GM12878 (cell line): ENCODE results near the gene UBE3D. TPM values are rescaled to one million over a fixed set of nuclear protein-coding genes. Genes with fewer than 3 reads are reported as not detected.

ENCODE experiments used
- ATAC-seq: fragments of 200-7000 bp; cut with Tn5 transposase; 3 replicates; pipeline ENCODE4 v1.9.1; 2020; ENCODE audit warnings: mild to moderate bottlenecking, moderate library complexity
- BruUV-seq: library from RNA; stranded (reverse); fragments of 400-500 nt; replicated peaks from 2 replicates; lab custom pipeline; 2021; lab: Mats Ljungman, UMichigan
- CTCF ChIA-PET: fragments of 300-600 bp; sonication (Branson Sonifier 250); formaldehyde crosslinking; extraction: SDS; loops from one replicate; lab custom pipeline; 2021; ENCODE audit warnings: inconsistent platforms; lab: Yijun Ruan, JAX
- POLR2A ChIA-PET: fragments of 350-600 bp; formaldehyde crosslinking; extraction: SDS; loops from one replicate; lab custom pipeline; 2021; ENCODE audit warnings: inconsistent platforms; lab: Charles Lee
- RAD21 ChIA-PET: fragments of 300-600 bp; sonication (Branson Sonifier 250); formaldehyde crosslinking; loops from one replicate; lab custom pipeline; 2023; ENCODE audit warnings: antibody characterized with exemption; ENCODE audit not compliant: unreplicated experiment; lab: Charles Lee
- SMC1A ChIA-PET: fragments of 300-600 bp; sonication (Branson Sonifier 250); formaldehyde crosslinking; loops from one replicate; lab custom pipeline; 2023; ENCODE audit not compliant: unreplicated experiment, uncharacterized antibody; lab: Charles Lee
- DNase-seq: peaks from one replicate; pipeline ENCODE4 v3.0.0-alpha.2; 2011; ENCODE audit warnings: low read depth, low spot score
- FAIRE-seq: peaks from 3 replicates; lab custom pipeline; 2011; peaks lifted over from hg19 to GRCh38; lab: Jason Lieb, UNC
- H2AFZ ChIP-seq: 2 replicates; pipeline ENCODE4 v1.6.0; 2011; ENCODE audit warnings: low read depth, low read length, control low read depth; ENCODE audit not compliant: control insufficient read depth
- H3K27ac ChIP-seq: 2 replicates; pipeline ENCODE4 v1.5.1; 2011; ENCODE audit warnings: control low read depth; ENCODE audit not compliant: control insufficient read depth, insufficient read depth
- H3K27me3 ChIP-seq, 2 experiments: replicated peaks in 1 of 2; 2 replicates each; pipeline versions ENCODE4 v1.6.0 to v1.6.1; 2011; ENCODE audit warnings: low read length in 1 of 2; ENCODE audit not compliant: control insufficient read depth in 2 of 2, insufficient read depth in 2 of 2
- H3K36me3 ChIP-seq, 2 experiments: 2 replicates each; pipeline ENCODE4 v1.5.1; 2011; ENCODE audit warnings: low read length in 1 of 2; ENCODE audit not compliant: control insufficient read depth in 2 of 2, insufficient read depth in 2 of 2
- H3K4me1 ChIP-seq: 2 replicates; pipeline ENCODE4 v1.6.1; 2011; ENCODE audit warnings: mild to moderate bottlenecking, low read length, moderate library complexity, mixed read lengths; ENCODE audit not compliant: control insufficient read depth, insufficient read depth
- H3K4me2 ChIP-seq: 2 replicates; pipeline ENCODE4 v1.6.0; 2011; ENCODE audit warnings: control low read depth; ENCODE audit not compliant: control insufficient read depth, insufficient read depth
- H3K4me3 ChIP-seq: fragments of 200-600 bp; sonication (generic); 2 replicates; pipeline ENCODE4 v1.5.1; 2016
- H3K79me2 ChIP-seq: 2 replicates; pipeline ENCODE4 v1.6.0; 2011; ENCODE audit warnings: low read length; ENCODE audit not compliant: control insufficient read depth, insufficient read depth
- H3K9ac ChIP-seq: 2 replicates; pipeline ENCODE4 v1.8.0; 2011; ENCODE audit warnings: low read length, control low read depth, mixed read lengths; ENCODE audit not compliant: control insufficient read depth, insufficient read depth
- H3K9me3 ChIP-seq: replicated peaks from 3 replicates; pipeline ENCODE4 v1.5.1; 2011; ENCODE audit warnings: mild to moderate bottlenecking, low read length; ENCODE audit not compliant: control insufficient read depth, insufficient read depth
- H4K20me1 ChIP-seq: 2 replicates; pipeline ENCODE4 v1.6.0; 2011; ENCODE audit not compliant: control insufficient read depth, insufficient read depth
- EED ChIP-seq: sonication (generic); IDR thresholded peaks from 2 replicates; pipeline ENCODE4 v1.6.1; 2016; ENCODE audit warnings: antibody characterized with exemption, low read depth
- ESRRA ChIP-seq: IDR thresholded peaks from 2 replicates; pipeline ENCODE4 v1.6.1; 2012; ENCODE audit warnings: mild to moderate bottlenecking, low read length, improper control_type of control experiment
- HCFC1 ChIP-seq: fragments of 150-350 bp; IDR thresholded peaks from 2 replicates; pipeline ENCODE4 v1.6.1; 2014; ENCODE audit warnings: low read length
- IRF4 ChIP-seq: IDR thresholded peaks from 2 replicates; pipeline ENCODE4 v1.6.1; 2011; ENCODE audit warnings: low read depth, low read length
- MEF2B ChIP-seq: fragments of 450-650 bp; IDR thresholded peaks from 2 replicates; pipeline ENCODE4 v1.6.1; 2018; ENCODE audit warnings: mild to moderate bottlenecking, moderate library complexity; ENCODE audit not compliant: partially characterized antibody, poor library complexity, severe bottlenecking
- NBN ChIP-seq: fragments of 450-650 bp; IDR thresholded peaks from 2 replicates; pipeline ENCODE4 v1.6.1; 2016
- PAX5 ChIP-seq: IDR thresholded peaks from 2 replicates; pipeline ENCODE4 v1.6.1; 2011; ENCODE audit warnings: low read depth, low read length, borderline replicate concordance
- POLR2AphosphoS2 ChIP-seq: IDR thresholded peaks from 2 replicates; pipeline ENCODE4 v1.6.1; 2011; ENCODE audit warnings: low read depth, mild to moderate bottlenecking, low read length, improper control_type of control experiment, moderate library complexity
- RAD21 ChIP-seq: IDR thresholded peaks from 2 replicates; pipeline ENCODE4 v1.6.1; 2011; ENCODE audit warnings: mild to moderate bottlenecking, low read depth, low read length, moderate library complexity; ENCODE audit not compliant: insufficient read depth
- SMC3 ChIP-seq: IDR thresholded peaks from 2 replicates; pipeline ENCODE4 v1.6.1; 2011; ENCODE audit warnings: low read length, improper control_type of control experiment, borderline replicate concordance
- ZBED1 ChIP-seq: IDR thresholded peaks from 2 replicates; pipeline ENCODE4 v1.6.1; 2016; ENCODE audit warnings: borderline replicate concordance
- ZNF207 ChIP-seq: fragments of 450-650 bp; IDR thresholded peaks from 2 replicates; pipeline ENCODE4 v1.6.1; 2014; ENCODE audit warnings: antibody characterized with exemption, mild to moderate bottlenecking, borderline replicate concordance
- ZNF384 ChIP-seq: IDR thresholded peaks from 2 replicates; pipeline ENCODE4 v1.6.1; 2012; ENCODE audit warnings: low read depth, mild to moderate bottlenecking, low read length, improper control_type of control experiment, borderline replicate concordance
- WGBS: methylation state at CpG from one replicate; pipeline ENCODE4 v1.1.6; 2016; ENCODE audit warnings: low lambda C conversion rate; ENCODE audit not compliant: insufficient replicate concordance, insufficient coverage; ENCODE audit errors: missing lambda C conversion rate; 5-methylcytosine and 5-hydroxymethylcytosine counted together
- in situ Hi-C: fragments of 300-500 bp; cut with MboI; formaldehyde crosslinking; loops from 9 replicates; pipeline ENCODE4 v1.14.3; 2018; ENCODE audit warnings: mixed read lengths
- intact Hi-C: fragments of 100-400 bp; cut with micrococcal nuclease; formaldehyde crosslinking; loops from one replicate; pipeline ENCODE4 v1.14.2; 2022; ENCODE audit not compliant: unreplicated experiment
- polyA plus RNA-seq, 11 experiments: library from polyadenylated mRNA; depleted of rRNA in 4 of 11; unstranded in 6 of 11; stranded (reverse) in 5 of 11; fragments of >200 nt; fragmentation: Nextera tagmentation in 4 of 11; fragmentation: Illumina TruSeq in 1 of 11; extraction: Ambion mirVana in 4 of 11; extraction: Trizol in 1 of 11; gene quantifications; 1 replicate in 1 of 11; 2 replicates in 10 of 11; pipeline versions ENCODE4 v1.2.1 to v1.2.3, GENCODE V29; 2011 to 2016; ENCODE audit warnings: inconsistent platforms in 2 of 11, missing spikeins in 2 of 11, low read depth in 1 of 11
- total RNA-seq, 4 experiments: library from RNA; depleted of rRNA in 3 of 4; stranded (reverse); fragments of >200 nt in 3 of 4; fragmentation: Illumina TruSeq in 1 of 4; extraction: Trizol in 1 of 4; gene quantifications; 2 replicates each; pipeline versions ENCODE4 v1.2.1 to v1.2.3, GENCODE V29; 2013 to 2021
- TF ChIP-seq, protein P1 (sequence below): fragments of 450-650 bp; IDR thresholded peaks from 2 replicates; pipeline ENCODE4 v1.6.1; 2017; ENCODE audit warnings: low read depth, mild to moderate bottlenecking, moderate library complexity
- TF ChIP-seq, protein P2 (sequence below): IDR thresholded peaks from 2 replicates; pipeline ENCODE4 v1.6.1; 2011; ENCODE audit warnings: borderline replicate concordance, low read depth, mild to moderate bottlenecking, moderate library complexity, mixed read lengths, low read length; ENCODE audit not compliant: insufficient read depth; ENCODE audit errors: extremely low read length
- TF ChIP-seq, protein P3 (sequence below), 3 experiments: IDR thresholded peaks in 2 of 3; conservative IDR thresholded peaks in 1 of 3; 2 replicates each; pipeline ENCODE4 v1.5.1; 2011; ENCODE audit warnings: low read depth in 3 of 3, low read length in 3 of 3, mild to moderate bottlenecking in 3 of 3, control low read depth in 2 of 3, moderate library complexity in 2 of 3, inconsistent platforms in 1 of 3, mixed read lengths in 1 of 3; ENCODE audit not compliant: control insufficient read depth in 2 of 3, insufficient read depth in 1 of 3; ENCODE audit errors: extremely low read depth in 1 of 3
- TF ChIP-seq, protein P4 (sequence below): fragments of 450-650 bp; conservative IDR thresholded peaks from 2 replicates; pipeline ENCODE4 v1.6.1; 2017; ENCODE audit warnings: mild to moderate bottlenecking, moderate library complexity

Gene UBE3D
- total and polyA plus RNA-seq, 10 of the 15 experiments (the other 5 are each of a cell fraction or from before 2014, with no cell fraction given) = 4.3 to 9.0 (median 7.5) TPM

DNA sequence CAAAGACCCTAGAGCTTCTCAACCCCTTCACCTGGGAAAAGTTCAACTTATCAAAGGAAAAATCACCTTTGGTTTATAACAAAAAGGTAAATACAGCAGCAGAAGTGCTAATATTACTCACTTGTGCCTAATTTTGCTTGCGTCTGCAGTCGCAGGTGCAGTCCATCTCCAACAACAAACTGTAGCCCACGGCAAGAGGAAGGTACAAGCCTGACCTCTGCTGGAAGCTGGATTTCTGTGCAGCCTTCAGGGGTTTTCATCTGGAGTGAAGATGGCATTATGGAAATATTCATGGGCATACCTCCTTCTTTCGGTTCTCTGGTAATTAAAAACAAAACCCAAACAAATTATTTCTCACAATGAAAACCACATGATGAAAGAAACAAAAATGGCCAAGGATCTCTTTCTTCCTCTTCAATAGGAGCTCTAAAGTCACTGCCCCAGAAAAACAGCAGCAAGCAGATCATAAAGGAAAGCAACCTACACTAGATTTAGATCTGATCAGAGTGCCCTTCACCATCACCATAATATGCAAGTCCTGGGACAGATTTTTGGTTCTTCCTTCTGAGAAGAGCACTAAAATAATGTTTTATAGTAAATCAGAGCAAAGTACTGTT, 7.8 kb downstream of the UBE3D start:
- no TSS peak for BruUV-seq
- ChIA-PET POLR2A (interaction anchor here (0.5 kb wide), 1 partner anchor 31 kb away, joined by 4 read pairs; no protein-coding TSS in a partner anchor), CTCF (interaction anchor here (0.6 to 6.8 kb wide), 21 partner anchors 8 to 1017 kb away, joined by 3 to 98 read pairs (median 4); partner anchors contain the start of genes DOP1A and UBE3D), SMC1A (interaction anchor here (0.6 to 7.6 kb wide), 13 partner anchors 9 to 866 kb away, joined by 3 to 41 read pairs (median 3); partner anchors contain the start of genes DOP1A, PRSS35 and UBE3D), RAD21 (interaction anchor here (0.7 to 5.7 kb wide), 8 partner anchors 8 to 787 kb away, joined by 3 to 33 read pairs (median 4); partner anchors contain the start of genes DOP1A and UBE3D)
- H3K9me3 ChIP-seq = no peaks in the 10 kb centered on the region
- H3K36me3 ChIP-seq = peaks cover 1 to 5% of the 10 kb centered on the region in 2 experiments; a peak in 2 of 4 replicates
- H3K4me3 ChIP-seq = no peak overlapping the region
- H3K27ac ChIP-seq = no peak overlapping the region
- no peaks in the 10 kb centered on the region for H3K27me3 ChIP-seq
- H3K9ac ChIP-seq = no peak overlapping the region
- no peak overlapping the region for H2AFZ ChIP-seq
- no peaks in the 10 kb centered on the region; the same call in 1 of the 2 replicates for H3K4me1 ChIP-seq
- TF ChIP-seq, protein P1, sequence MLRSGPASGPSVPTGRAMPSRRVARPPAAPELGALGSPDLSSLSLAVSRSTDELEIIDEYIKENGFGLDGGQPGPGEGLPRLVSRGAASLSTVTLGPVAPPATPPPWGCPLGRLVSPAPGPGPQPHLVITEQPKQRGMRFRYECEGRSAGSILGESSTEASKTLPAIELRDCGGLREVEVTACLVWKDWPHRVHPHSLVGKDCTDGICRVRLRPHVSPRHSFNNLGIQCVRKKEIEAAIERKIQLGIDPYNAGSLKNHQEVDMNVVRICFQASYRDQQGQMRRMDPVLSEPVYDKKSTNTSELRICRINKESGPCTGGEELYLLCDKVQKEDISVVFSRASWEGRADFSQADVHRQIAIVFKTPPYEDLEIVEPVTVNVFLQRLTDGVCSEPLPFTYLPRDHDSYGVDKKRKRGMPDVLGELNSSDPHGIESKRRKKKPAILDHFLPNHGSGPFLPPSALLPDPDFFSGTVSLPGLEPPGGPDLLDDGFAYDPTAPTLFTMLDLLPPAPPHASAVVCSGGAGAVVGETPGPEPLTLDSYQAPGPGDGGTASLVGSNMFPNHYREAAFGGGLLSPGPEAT = no peak
- TF ChIP-seq POLR2AphosphoS2 = no peak
- no peak for TF ChIP-seq HCFC1
- 0 out of 2 replicates have a peak, but pooled peaks have one; percentile 27 for TF ChIP-seq NBN
- TF ChIP-seq EED = no peak
- TF ChIP-seq, protein P2, sequence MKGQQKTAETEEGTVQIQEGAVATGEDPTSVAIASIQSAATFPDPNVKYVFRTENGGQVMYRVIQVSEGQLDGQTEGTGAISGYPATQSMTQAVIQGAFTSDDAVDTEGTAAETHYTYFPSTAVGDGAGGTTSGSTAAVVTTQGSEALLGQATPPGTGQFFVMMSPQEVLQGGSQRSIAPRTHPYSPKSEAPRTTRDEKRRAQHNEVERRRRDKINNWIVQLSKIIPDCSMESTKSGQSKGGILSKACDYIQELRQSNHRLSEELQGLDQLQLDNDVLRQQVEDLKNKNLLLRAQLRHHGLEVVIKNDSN = no peak
- no peak for TF ChIP-seq ZNF207
- TF ChIP-seq PAX5 = no peak
- peak; percentile 84 for TF ChIP-seq RAD21
- no peak for TF ChIP-seq MEF2B
- no peak for TF ChIP-seq ZBED1
- TF ChIP-seq, protein P3, sequence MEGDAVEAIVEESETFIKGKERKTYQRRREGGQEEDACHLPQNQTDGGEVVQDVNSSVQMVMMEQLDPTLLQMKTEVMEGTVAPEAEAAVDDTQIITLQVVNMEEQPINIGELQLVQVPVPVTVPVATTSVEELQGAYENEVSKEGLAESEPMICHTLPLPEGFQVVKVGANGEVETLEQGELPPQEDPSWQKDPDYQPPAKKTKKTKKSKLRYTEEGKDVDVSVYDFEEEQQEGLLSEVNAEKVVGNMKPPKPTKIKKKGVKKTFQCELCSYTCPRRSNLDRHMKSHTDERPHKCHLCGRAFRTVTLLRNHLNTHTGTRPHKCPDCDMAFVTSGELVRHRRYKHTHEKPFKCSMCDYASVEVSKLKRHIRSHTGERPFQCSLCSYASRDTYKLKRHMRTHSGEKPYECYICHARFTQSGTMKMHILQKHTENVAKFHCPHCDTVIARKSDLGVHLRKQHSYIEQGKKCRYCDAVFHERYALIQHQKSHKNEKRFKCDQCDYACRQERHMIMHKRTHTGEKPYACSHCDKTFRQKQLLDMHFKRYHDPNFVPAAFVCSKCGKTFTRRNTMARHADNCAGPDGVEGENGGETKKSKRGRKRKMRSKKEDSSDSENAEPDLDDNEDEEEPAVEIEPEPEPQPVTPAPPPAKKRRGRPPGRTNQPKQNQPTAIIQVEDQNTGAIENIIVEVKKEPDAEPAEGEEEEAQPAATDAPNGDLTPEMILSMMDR (IDR thresholded peaks at IDR 0.05 in 2 of 3, conservative IDR thresholded peaks at IDR 0.05 in 1 of 3; ENCODE audit: control insufficient read depth in 2 of 3, extremely low read depth in 1 of 3, insufficient read depth in 1 of 3, low read depth in 3 of 3, low read length in 3 of 3) = peak; percentile 79 to 87 (median 81)
- TF ChIP-seq SMC3 = peak; percentile 65
- no peak for TF ChIP-seq ESRRA
- TF ChIP-seq IRF4 = no peak
- TF ChIP-seq ZNF384 = no peak
- TF ChIP-seq, protein P4, sequence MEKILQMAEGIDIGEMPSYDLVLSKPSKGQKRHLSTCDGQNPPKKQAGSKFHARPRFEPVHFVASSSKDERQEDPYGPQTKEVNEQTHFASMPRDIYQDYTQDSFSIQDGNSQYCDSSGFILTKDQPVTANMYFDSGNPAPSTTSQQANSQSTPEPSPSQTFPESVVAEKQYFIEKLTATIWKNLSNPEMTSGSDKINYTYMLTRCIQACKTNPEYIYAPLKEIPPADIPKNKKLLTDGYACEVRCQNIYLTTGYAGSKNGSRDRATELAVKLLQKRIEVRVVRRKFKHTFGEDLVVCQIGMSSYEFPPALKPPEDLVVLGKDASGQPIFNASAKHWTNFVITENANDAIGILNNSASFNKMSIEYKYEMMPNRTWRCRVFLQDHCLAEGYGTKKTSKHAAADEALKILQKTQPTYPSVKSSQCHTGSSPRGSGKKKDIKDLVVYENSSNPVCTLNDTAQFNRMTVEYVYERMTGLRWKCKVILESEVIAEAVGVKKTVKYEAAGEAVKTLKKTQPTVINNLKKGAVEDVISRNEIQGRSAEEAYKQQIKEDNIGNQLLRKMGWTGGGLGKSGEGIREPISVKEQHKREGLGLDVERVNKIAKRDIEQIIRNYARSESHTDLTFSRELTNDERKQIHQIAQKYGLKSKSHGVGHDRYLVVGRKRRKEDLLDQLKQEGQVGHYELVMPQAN = no peak
- in situ Hi-C loops = loop anchor here (5.0 to 10.0 kb wide), 2 partner anchors 443 to 811 kb away; partner anchors contain the start of gene IBTK
- FAIRE-seq = peak; percentile 52
- peak; percentile 92 for ATAC-seq
- intact Hi-C loops = loop anchor here (2.0 to 10.0 kb wide), 2 partner anchors 283 to 469 kb away; no protein-coding TSS in a partner anchor
- no peak for DNase-seq
- H4K20me1 ChIP-seq = no peaks in the 10 kb centered on the region
- 32% methylated on average over 4 of the region's 4 CpGs for WGBS
- no peak overlapping the region for H3K4me2 ChIP-seq
- no peaks in the 10 kb centered on the region for H3K79me2 ChIP-seq
